Stomach (tissue), 4 donors: Measurements from ENCODE around the gene SYNDIG1.

Experiments used
- CTCF ChIP-seq, 7 experiments: fragments of 450-650 bp in 4 of 7; fragments of 200-600 bp in 3 of 7; sonication (generic) in 3 of 7; IDR thresholded peaks; one replicate each; pipeline ENCODE4 v1.5.1; 2016 to 2019; ENCODE audit warnings: antibody characterized with exemption in 7 of 7, control low read depth in 2 of 7, mild to moderate bottlenecking in 1 of 7
- EP300 ChIP-seq: sonication (generic); formaldehyde crosslinking; IDR thresholded peaks from one replicate; pipeline ENCODE4 v1.6.1; 2017; ENCODE audit warnings: antibody characterized with exemption
- POLR2AphosphoS5 ChIP-seq, 3 donors: sonication (generic); formaldehyde crosslinking; IDR thresholded peaks; one replicate each; pipeline ENCODE4 v1.6.1; 2016; ENCODE audit warnings: antibody characterized with exemption in 3 of 3

- TF ChIP-seq EP300 (no peak), POLR2AphosphoS5 (IDR thresholded peaks at IDR 0.05) (no peak), CTCF (IDR thresholded peaks at IDR 0.05) (no peak)
Measured at GRCh38 chr20:24530131-24530680, 60.8 kb downstream of the SYNDIG1 start.
